ENCODE data around the gene CPO. TPM values are rescaled to one million over a fixed set of nuclear protein-coding genes. Genes with fewer than 3 reads are reported as not detected.

Gene CPO
- total RNA-seq, 1 experiment from 2014 or later, result 0.40 TPM

GRCh38 chr2:206983161-206983859 is 44.0 kb downstream of the CPO start:
- DNase-seq, result no peak
- Mint-ChIP-seq H3K4me1 (ENCODE audit: low read depth, unreplicated experiment) (no peaks in the 10 kb centered on the region), H3K27me3 (ENCODE audit: unreplicated experiment) (no peaks in the 10 kb centered on the region), H3K27ac (ENCODE audit: unreplicated experiment) (no peak overlapping the region), H3K36me3 (ENCODE audit: insufficient read depth, unreplicated experiment) (no peaks in the 10 kb centered on the region), H3K4me3 (ENCODE audit: low read depth, unreplicated experiment) (no peak overlapping the region), H3K9me3 (ENCODE audit: low read depth, unreplicated experiment) (no peaks in the 10 kb centered on the region)
- intact Hi-C loops (cut with micrococcal nuclease; ENCODE audit: unreplicated experiment), result loop anchor here (5.0 to 10.0 kb wide), 3 partner anchors 181 to 289 kb away; no protein-coding TSS in a partner anchor
- CTCF ChIA-PET, result interaction anchor here (1.8 to 2.0 kb wide), 2 partner anchors 183 to 490 kb away, joined by 4 to 5 read pairs; no protein-coding TSS in a partner anchor
- BruUV-seq (replicated peaks), result no TSS peak
- TF ChIP-seq, protein P1, sequence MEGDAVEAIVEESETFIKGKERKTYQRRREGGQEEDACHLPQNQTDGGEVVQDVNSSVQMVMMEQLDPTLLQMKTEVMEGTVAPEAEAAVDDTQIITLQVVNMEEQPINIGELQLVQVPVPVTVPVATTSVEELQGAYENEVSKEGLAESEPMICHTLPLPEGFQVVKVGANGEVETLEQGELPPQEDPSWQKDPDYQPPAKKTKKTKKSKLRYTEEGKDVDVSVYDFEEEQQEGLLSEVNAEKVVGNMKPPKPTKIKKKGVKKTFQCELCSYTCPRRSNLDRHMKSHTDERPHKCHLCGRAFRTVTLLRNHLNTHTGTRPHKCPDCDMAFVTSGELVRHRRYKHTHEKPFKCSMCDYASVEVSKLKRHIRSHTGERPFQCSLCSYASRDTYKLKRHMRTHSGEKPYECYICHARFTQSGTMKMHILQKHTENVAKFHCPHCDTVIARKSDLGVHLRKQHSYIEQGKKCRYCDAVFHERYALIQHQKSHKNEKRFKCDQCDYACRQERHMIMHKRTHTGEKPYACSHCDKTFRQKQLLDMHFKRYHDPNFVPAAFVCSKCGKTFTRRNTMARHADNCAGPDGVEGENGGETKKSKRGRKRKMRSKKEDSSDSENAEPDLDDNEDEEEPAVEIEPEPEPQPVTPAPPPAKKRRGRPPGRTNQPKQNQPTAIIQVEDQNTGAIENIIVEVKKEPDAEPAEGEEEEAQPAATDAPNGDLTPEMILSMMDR (IDR thresholded peaks at IDR 0.05; ENCODE audit: unreplicated experiment), result no peak

GRCh38 chr2:206984206-206984605 is 44.9 kb downstream of the CPO start:
- Mint-ChIP-seq H3K36me3 (ENCODE audit: insufficient read depth, unreplicated experiment) (no peaks in the 10 kb centered on the region), H3K9me3 (ENCODE audit: low read depth, unreplicated experiment) (no peaks in the 10 kb centered on the region), H3K27me3 (ENCODE audit: unreplicated experiment) (no peaks in the 10 kb centered on the region), H3K27ac (ENCODE audit: unreplicated experiment) (no peak overlapping the region), H3K4me1 (ENCODE audit: low read depth, unreplicated experiment) (peaks cover 5% of the 10 kb centered on the region), H3K4me3 (ENCODE audit: low read depth, unreplicated experiment) (no peak overlapping the region)
- TF ChIP-seq, protein P1 (IDR thresholded peaks at IDR 0.05; ENCODE audit: unreplicated experiment), result no peak
- intact Hi-C loops (cut with micrococcal nuclease; ENCODE audit: unreplicated experiment), result loop anchor here (5.0 to 10.0 kb wide), 3 partner anchors 182 to 289 kb away; no protein-coding TSS in a partner anchor
- no peak for DNase-seq
- CTCF ChIA-PET, result interaction anchor here (2.0 kb wide), 1 partner anchor 489 kb away, joined by 5 read pairs; no protein-coding TSS in a partner anchor
- BruUV-seq (replicated peaks), result no TSS peak

GRCh38 chr2:206986943-206987342 is 47.6 kb downstream of the CPO start:
- Mint-ChIP-seq H3K9me3 (ENCODE audit: low read depth, unreplicated experiment) (no peaks in the 10 kb centered on the region), H3K4me3 (ENCODE audit: low read depth, unreplicated experiment) (no peak overlapping the region), H3K27me3 (ENCODE audit: unreplicated experiment) (no peaks in the 10 kb centered on the region), H3K36me3 (ENCODE audit: insufficient read depth, unreplicated experiment) (no peaks in the 10 kb centered on the region), H3K4me1 (ENCODE audit: low read depth, unreplicated experiment) (peaks cover 9% of the 10 kb centered on the region), H3K27ac (ENCODE audit: unreplicated experiment) (no peak overlapping the region)
- TF ChIP-seq, protein P1 (IDR thresholded peaks at IDR 0.05; ENCODE audit: unreplicated experiment), result no peak
- no TSS peak for BruUV-seq (replicated peaks)
- CTCF ChIA-PET, result no interaction called here
- DNase-seq, result no peak
- intact Hi-C loops (cut with micrococcal nuclease; ENCODE audit: unreplicated experiment), result loop anchor here (5.0 to 10.0 kb wide), 2 partner anchors 175 to 292 kb away; no protein-coding TSS in a partner anchor

DNA sequence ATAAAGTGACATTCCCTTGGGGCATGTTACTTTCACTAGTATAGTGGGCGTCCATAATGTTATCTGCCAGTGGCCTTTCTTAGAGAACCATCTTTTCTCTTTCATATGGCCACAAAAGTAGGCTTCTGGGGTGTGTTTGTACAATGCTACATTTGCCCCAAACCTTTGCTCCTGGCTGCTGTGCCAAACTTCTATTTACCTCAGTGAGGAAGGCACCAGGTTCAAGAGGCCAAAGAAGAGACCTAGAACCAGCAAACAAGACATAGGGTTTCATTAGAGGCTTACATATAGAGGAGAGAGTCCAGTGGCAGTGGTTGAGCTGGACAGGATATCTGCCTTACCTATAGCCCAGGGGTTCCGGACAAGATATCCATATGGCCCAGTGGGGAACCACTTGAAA is 48.5 kb downstream of the CPO start:
- no peaks in the 10 kb centered on the region for H3K9me3 Mint-ChIP-seq (ENCODE audit: low read depth, unreplicated experiment)
- CTCF ChIA-PET, result no interaction called here
- BruUV-seq (replicated peaks), result no TSS peak
- H3K4me1 Mint-ChIP-seq (ENCODE audit: low read depth, unreplicated experiment), result peaks cover 9% of the 10 kb centered on the region
- DNase-seq, result no peak
- no peak overlapping the region for H3K27ac Mint-ChIP-seq (ENCODE audit: unreplicated experiment)
- H3K36me3 Mint-ChIP-seq (ENCODE audit: insufficient read depth, unreplicated experiment), result no peaks in the 10 kb centered on the region
- no peak overlapping the region for H3K4me3 Mint-ChIP-seq (ENCODE audit: low read depth, unreplicated experiment)
- intact Hi-C loops (cut with micrococcal nuclease; ENCODE audit: unreplicated experiment), result loop anchor here (5.0 to 10.0 kb wide), 2 partner anchors 174 to 293 kb away; no protein-coding TSS in a partner anchor
- H3K27me3 Mint-ChIP-seq (ENCODE audit: unreplicated experiment), result no peaks in the 10 kb centered on the region
- TF ChIP-seq, protein P1 (IDR thresholded peaks at IDR 0.05; ENCODE audit: unreplicated experiment), result no peak

Measured in Calu3 (cell line).